IMR-90 (cell line): ENCODE data around the gene PRR33. TPM values are rescaled to one million over a fixed set of nuclear protein-coding genes. Genes with fewer than 3 reads are reported as not detected.

Experiments
- ATAC-seq: fragments of 200-7000 bp; cut with Tn5 transposase; 2 replicates; pipeline ENCODE4 v1.9.1; 2020; ENCODE audit warnings: low read depth, mild to moderate bottlenecking, moderate library complexity
- BruUV-seq: library from RNA; stranded (reverse); fragments of 400-500 nt; replicated peaks from 2 replicates; lab custom pipeline; 2021; lab: Mats Ljungman, UMichigan
- CTCF ChIA-PET: fragments of 300-600 bp; formaldehyde crosslinking; extraction: SDS; loops from one replicate; lab custom pipeline; 2021; ENCODE audit warnings: antibody characterized with exemption; lab: Yijun Ruan, JAX
- POLR2A ChIA-PET: fragments of 300-600 bp; sonication (Branson Sonifier 250); formaldehyde crosslinking; loops from one replicate; lab custom pipeline; 2022; ENCODE audit warnings: antibody characterized with exemption; ENCODE audit not compliant: unreplicated experiment; lab: Charles Lee
- DNase-seq: peaks from one replicate; pipeline ENCODE4 v3.0.0; 2013
- H2AFZ ChIP-seq: replicated peaks from 2 replicates; pipeline ENCODE3; 2013; ENCODE audit warnings: low read length, mild to moderate bottlenecking; ENCODE audit not compliant: poor library complexity
- H2AK5ac ChIP-seq: 2 replicates; pipeline ENCODE4 v1.6.1; 2013; ENCODE audit warnings: low read depth, low read length, inconsistent platforms
- H2AK9ac ChIP-seq: replicated peaks from 2 replicates; pipeline ENCODE3; 2013; ENCODE audit warnings: mild to moderate bottlenecking, low read depth, low read length, moderate library complexity; ENCODE audit not compliant: poor library complexity
- H2BK120ac ChIP-seq: 2 replicates; pipeline ENCODE4 v1.6.1; 2013; ENCODE audit warnings: low read depth, low read length, inconsistent platforms
- H2BK15ac ChIP-seq: 3 replicates; pipeline ENCODE4 v1.6.1; 2013; ENCODE audit warnings: low read depth, low read length, inconsistent platforms
- H2BK20ac ChIP-seq: 2 replicates; pipeline ENCODE4 v1.6.1; 2013; ENCODE audit warnings: low read depth, mild to moderate bottlenecking, inconsistent platforms, low read length, moderate library complexity
- H2BK5ac ChIP-seq: 2 replicates; pipeline ENCODE4 v1.6.1; 2013; ENCODE audit warnings: mild to moderate bottlenecking, low read depth, low read length, inconsistent platforms; ENCODE audit not compliant: poor library complexity, severe bottlenecking
- H3K14ac ChIP-seq: replicated peaks from 2 replicates; pipeline ENCODE4 v1.6.1; 2013; ENCODE audit warnings: low read depth, low read length, inconsistent platforms
- H3K18ac ChIP-seq: 2 replicates; pipeline ENCODE4 v1.6.1; 2013; ENCODE audit warnings: low read depth, low read length, control low read depth
- H3K23ac ChIP-seq: 2 replicates; pipeline ENCODE4 v1.6.1; 2013; ENCODE audit warnings: low read depth, low read length, inconsistent platforms
- H3K27ac ChIP-seq: 2 replicates; pipeline ENCODE4 v1.5.1; 2013; ENCODE audit warnings: mild to moderate bottlenecking, control low read depth, low read length; ENCODE audit not compliant: insufficient read depth
- H3K27me3 ChIP-seq: 2 replicates; pipeline ENCODE4 v1.6.1; 2013; ENCODE audit warnings: low read length; ENCODE audit not compliant: control insufficient read depth, insufficient read depth
- H3K36me3 ChIP-seq: 2 replicates; pipeline ENCODE4 v1.6.1; 2013; ENCODE audit warnings: low read length, mixed read lengths; ENCODE audit not compliant: control insufficient read depth, insufficient read depth
- H3K4ac ChIP-seq: 2 replicates; pipeline ENCODE4 v1.6.1; 2013; ENCODE audit warnings: low read depth, low read length, inconsistent platforms
- H3K4me1 ChIP-seq: 2 replicates; pipeline ENCODE4 v1.6.1; 2013; ENCODE audit warnings: low read length, mixed read lengths; ENCODE audit not compliant: control insufficient read depth, insufficient read depth
- H3K4me2 ChIP-seq: 2 replicates; pipeline ENCODE4 v1.6.1; 2013; ENCODE audit warnings: low read depth, mild to moderate bottlenecking, control low read depth, low read length, moderate library complexity
- H3K4me3 ChIP-seq: 2 replicates; pipeline ENCODE4 v1.5.1; 2013; ENCODE audit warnings: low read depth, mild to moderate bottlenecking, control low read depth, low read length, moderate library complexity; ENCODE audit not compliant: insufficient read depth
- H3K56ac ChIP-seq: 2 replicates; pipeline ENCODE4 v1.6.1; 2013; ENCODE audit warnings: low read length, inconsistent platforms; ENCODE audit not compliant: insufficient read depth; ENCODE audit errors: extremely low read depth
- H3K79me1 ChIP-seq, 2 experiments: 2 replicates each; pipeline ENCODE4 v1.6.1; 2013; ENCODE audit warnings: low read length in 2 of 2, inconsistent platforms in 1 of 2, low read depth in 1 of 2
- H3K9ac ChIP-seq: 2 replicates; pipeline ENCODE4 v1.6.1; 2013; ENCODE audit warnings: low read depth, low read length, control low read depth
- H3K9me1 ChIP-seq: 2 replicates; pipeline ENCODE4 v1.6.1; 2013; ENCODE audit warnings: low read length, inconsistent platforms; ENCODE audit not compliant: insufficient read depth
- H3K9me3 ChIP-seq: 2 replicates; pipeline ENCODE4 v1.6.1; 2013; ENCODE audit warnings: low read length; ENCODE audit not compliant: control insufficient read depth, insufficient read depth
- H4K20me1 ChIP-seq: 2 replicates; pipeline ENCODE4 v1.6.1; 2013; ENCODE audit warnings: low read length, inconsistent platforms; ENCODE audit not compliant: insufficient read depth
- H4K5ac ChIP-seq: 2 replicates; pipeline ENCODE4 v1.6.1; 2013; ENCODE audit warnings: mild to moderate bottlenecking, low read depth, low read length, control low read depth
- H4K8ac ChIP-seq, 2 experiments: 2 replicates each; pipeline ENCODE4 v1.6.1; 2013; ENCODE audit warnings: low read depth in 2 of 2, low read length in 2 of 2, control low read depth in 1 of 2, inconsistent platforms in 1 of 2
- H4K91ac ChIP-seq: 2 replicates; pipeline ENCODE4 v1.6.1; 2013; ENCODE audit warnings: low read depth, low read length, inconsistent platforms; ENCODE audit not compliant: insufficient read depth
- BHLHE40 ChIP-seq: fragments of 150-350 bp; IDR thresholded peaks from 2 replicates; pipeline ENCODE4 v1.6.1; 2016; ENCODE audit warnings: mild to moderate bottlenecking, low read depth, low read length
- CEBPB ChIP-seq: IDR thresholded peaks from 2 replicates; pipeline ENCODE4 v1.6.1; 2012; ENCODE audit warnings: low read depth, low read length, improper control_type of control experiment
- MAFK ChIP-seq: IDR thresholded peaks from 2 replicates; pipeline ENCODE4 v1.6.1; 2012; ENCODE audit warnings: low read depth, low read length, improper control_type of control experiment
- MAZ ChIP-seq: IDR thresholded peaks from 2 replicates; pipeline ENCODE4 v1.6.1; 2012; ENCODE audit warnings: low read depth, mild to moderate bottlenecking, low read length, improper control_type of control experiment, moderate library complexity, borderline replicate concordance
- MXI1 ChIP-seq: IDR thresholded peaks from 2 replicates; pipeline ENCODE4 v1.6.1; 2012; ENCODE audit warnings: low read depth, mild to moderate bottlenecking, low read length, moderate library complexity, borderline replicate concordance
- NFE2L2 ChIP-seq: fragments of 150-350 bp; IDR thresholded peaks from 2 replicates; pipeline ENCODE4 v1.6.1; 2016; ENCODE audit warnings: low read depth, mild to moderate bottlenecking, low read length
- RAD21 ChIP-seq: IDR thresholded peaks from 2 replicates; pipeline ENCODE4 v1.6.1; 2012; ENCODE audit warnings: low read length, improper control_type of control experiment
- RCOR1 ChIP-seq: IDR thresholded peaks from 2 replicates; pipeline ENCODE4 v1.6.1; 2012; ENCODE audit warnings: mild to moderate bottlenecking, low read length, improper control_type of control experiment; ENCODE audit not compliant: insufficient replicate concordance
- RFX5 ChIP-seq: IDR thresholded peaks from 2 replicates; pipeline ENCODE4 v1.8.0; 2012; ENCODE audit warnings: low read depth, mild to moderate bottlenecking, low read length, moderate library complexity
- SMC3 ChIP-seq: fragments of 150-350 bp; IDR thresholded peaks from 2 replicates; pipeline ENCODE4 v1.6.1; 2016; ENCODE audit warnings: low read depth, mild to moderate bottlenecking, antibody characterized with exemption, low read length, moderate library complexity
- WGBS, 2 experiments: methylation state at CpG; one replicate each; pipeline versions ENCODE4 v1.1.5 to v1.1.7; 2013; ENCODE audit warnings: missing lambda C conversion rate in 2 of 2; ENCODE audit not compliant: insufficient read length in 1 of 2; ENCODE audit errors: extremely low coverage in 2 of 2; 5-methylcytosine and 5-hydroxymethylcytosine counted together
- dilution Hi-C: fragments of 300-500 bp; cut with HindIII; formaldehyde crosslinking; loops from one replicate; pipeline ENCODE4 v1.14.3; 2018; ENCODE audit warnings: low sequenced_read_pairs; ENCODE audit not compliant: unreplicated experiment
- in situ Hi-C: fragments of 300-500 bp; cut with MboI; formaldehyde crosslinking; loops from 3 replicates; pipeline ENCODE4 v1.14.3; 2019; ENCODE audit warnings: low sequenced_read_pairs, inconsistent platforms, mixed read lengths
- intact Hi-C: fragments of 100-400 bp; cut with micrococcal nuclease; formaldehyde crosslinking; loops from 2 replicates; pipeline ENCODE4 v1.10.0; 2022
- polyA plus RNA-seq, 3 experiments: library from polyadenylated mRNA; depleted of rRNA; stranded (reverse); fragments of >200 nt; gene quantifications; 2 replicates each; pipeline ENCODE4 v1.2.3, GENCODE V29; 2012; ENCODE audit warnings: low replicate concordance in 1 of 3
- total RNA-seq: library from RNA; depleted of rRNA; stranded (reverse); fragments of >200 nt; gene quantifications from 2 replicates; pipeline ENCODE4 v1.2.3, GENCODE V29; 2012
- TF ChIP-seq, protein P1 (sequence below): fragments of 150-350 bp; IDR thresholded peaks from 2 replicates; pipeline ENCODE4 v1.6.1; 2016; ENCODE audit warnings: low read depth, mild to moderate bottlenecking, low read length, moderate library complexity, borderline replicate concordance

The PRR33 gene
- total and polyA plus RNA-seq, 2 of the 4 experiments (the other 2 are of a cell fraction), result not detected

DNA sequence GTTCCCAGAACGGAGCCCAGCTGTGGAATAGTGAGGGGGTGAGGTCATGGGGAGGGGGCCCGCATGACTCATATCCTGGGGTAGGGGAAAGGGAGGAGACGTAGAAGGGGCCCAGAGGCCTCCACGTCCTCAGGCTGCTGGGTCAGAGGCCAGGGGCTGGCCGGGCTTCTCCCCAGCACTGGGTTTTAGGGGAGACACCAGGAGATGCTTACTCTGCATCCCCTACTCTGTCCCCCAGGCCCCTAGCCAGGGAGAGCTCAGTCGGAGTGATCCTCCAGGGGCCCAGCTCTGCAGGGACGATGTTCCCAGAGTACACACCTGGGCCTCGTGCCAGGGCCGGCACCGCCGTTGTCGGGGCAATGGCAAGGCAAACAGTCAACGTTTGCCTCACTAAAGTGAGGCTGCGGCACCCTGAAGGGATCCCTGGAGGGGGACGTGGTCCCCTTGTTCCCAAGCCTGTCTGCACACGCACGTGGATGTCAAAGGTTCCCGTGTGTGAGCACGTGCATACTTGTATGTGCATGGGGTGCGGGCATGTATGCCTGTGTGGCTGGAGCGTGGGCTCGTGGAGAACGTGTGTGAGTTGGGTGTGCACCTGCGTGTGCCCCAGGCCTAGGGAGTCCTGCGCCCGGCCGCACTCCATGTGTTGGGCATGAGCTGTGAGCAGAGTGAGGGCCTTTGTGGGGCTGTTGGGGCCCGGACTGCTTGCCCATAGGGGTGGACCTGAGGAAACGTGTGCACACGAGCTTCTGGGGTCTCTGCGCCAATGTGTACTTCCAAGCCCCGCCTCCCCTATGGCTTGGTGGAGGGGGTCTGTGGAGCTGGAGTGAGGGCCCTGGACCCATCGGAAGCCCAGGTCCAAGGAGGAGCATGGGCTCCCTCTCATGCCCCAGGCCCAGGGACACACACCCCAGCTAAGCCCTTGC, 14.2 kb downstream of the PRR33 start:
- Histone ChIP-seq H3K18ac (no peak overlapping the region), H3K4ac (no peak overlapping the region), H3K9ac (no peak overlapping the region), H4K91ac (no peak overlapping the region), H2BK15ac (no peak overlapping the region), H2AFZ (no peak overlapping the region), H4K8ac (no peak overlapping the region), H3K27ac (no peak overlapping the region), H3K56ac (no peak overlapping the region), H3K27me3 (peaks cover 6% of the 10 kb centered on the region; the same call in 1 of the 2 replicates), H3K23ac (no peak overlapping the region), H3K14ac (no peak overlapping the region), H2BK20ac (no peak overlapping the region), H3K9me1 (no peaks in the 10 kb centered on the region), H2BK120ac (no peak overlapping the region), H3K36me3 (no peaks in the 10 kb centered on the region), H3K4me2 (no peak overlapping the region), H3K4me1 (peaks cover 3% of the 10 kb centered on the region; the same call in 1 of the 2 replicates), H3K79me1 (no peaks in the 10 kb centered on the region), H2AK9ac (no peak overlapping the region), H4K5ac (no peak overlapping the region), H3K4me3 (no peak overlapping the region), H3K9me3 (no peaks in the 10 kb centered on the region), H4K20me1 (no peaks in the 10 kb centered on the region), H2AK5ac (no peak overlapping the region), H2BK5ac (no peak overlapping the region)
- dilution Hi-C loops, result no loop called here
- no peak for TF ChIP-seq MAZ
- no peak for TF ChIP-seq CEBPB
- no peak for TF ChIP-seq RAD21
- TF ChIP-seq MXI1, result no peak
- no peak for TF ChIP-seq SMC3
- no peak for TF ChIP-seq RCOR1
- TF ChIP-seq, protein P1, sequence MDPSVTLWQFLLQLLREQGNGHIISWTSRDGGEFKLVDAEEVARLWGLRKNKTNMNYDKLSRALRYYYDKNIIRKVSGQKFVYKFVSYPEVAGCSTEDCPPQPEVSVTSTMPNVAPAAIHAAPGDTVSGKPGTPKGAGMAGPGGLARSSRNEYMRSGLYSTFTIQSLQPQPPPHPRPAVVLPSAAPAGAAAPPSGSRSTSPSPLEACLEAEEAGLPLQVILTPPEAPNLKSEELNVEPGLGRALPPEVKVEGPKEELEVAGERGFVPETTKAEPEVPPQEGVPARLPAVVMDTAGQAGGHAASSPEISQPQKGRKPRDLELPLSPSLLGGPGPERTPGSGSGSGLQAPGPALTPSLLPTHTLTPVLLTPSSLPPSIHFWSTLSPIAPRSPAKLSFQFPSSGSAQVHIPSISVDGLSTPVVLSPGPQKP, result no peak
- TF ChIP-seq MAFK, result no peak
- TF ChIP-seq BHLHE40, result no peak
- TF ChIP-seq NFE2L2, result no peak
- TF ChIP-seq RFX5, result no peak
- 82% methylated on average over 10 of the region's 33 CpGs; no CpG with 5 or more reads in 1 of the 2 experiments for WGBS, 2 experiments
- no TSS peak for BruUV-seq
- ChIA-PET CTCF (interaction anchor here (0.9 to 1.5 kb wide), 2 partner anchors 35 to 123 kb away, joined by 3 read pairs; no protein-coding TSS in a partner anchor), POLR2A (no interaction called here)
- in situ Hi-C loops, result no loop called here
- intact Hi-C loops, result no loop called here
- no peak for ATAC-seq
- DNase-seq, result no peak
